EH (cell line): ENCODE measurements around the gene PDE6A.

ENCODE experiments used
- DNase-seq: peaks from one replicate; pipeline ENCODE4 v3.0.0-alpha.2; 2015; ENCODE audit warnings: low read depth

The PDE6A gene

DNA sequence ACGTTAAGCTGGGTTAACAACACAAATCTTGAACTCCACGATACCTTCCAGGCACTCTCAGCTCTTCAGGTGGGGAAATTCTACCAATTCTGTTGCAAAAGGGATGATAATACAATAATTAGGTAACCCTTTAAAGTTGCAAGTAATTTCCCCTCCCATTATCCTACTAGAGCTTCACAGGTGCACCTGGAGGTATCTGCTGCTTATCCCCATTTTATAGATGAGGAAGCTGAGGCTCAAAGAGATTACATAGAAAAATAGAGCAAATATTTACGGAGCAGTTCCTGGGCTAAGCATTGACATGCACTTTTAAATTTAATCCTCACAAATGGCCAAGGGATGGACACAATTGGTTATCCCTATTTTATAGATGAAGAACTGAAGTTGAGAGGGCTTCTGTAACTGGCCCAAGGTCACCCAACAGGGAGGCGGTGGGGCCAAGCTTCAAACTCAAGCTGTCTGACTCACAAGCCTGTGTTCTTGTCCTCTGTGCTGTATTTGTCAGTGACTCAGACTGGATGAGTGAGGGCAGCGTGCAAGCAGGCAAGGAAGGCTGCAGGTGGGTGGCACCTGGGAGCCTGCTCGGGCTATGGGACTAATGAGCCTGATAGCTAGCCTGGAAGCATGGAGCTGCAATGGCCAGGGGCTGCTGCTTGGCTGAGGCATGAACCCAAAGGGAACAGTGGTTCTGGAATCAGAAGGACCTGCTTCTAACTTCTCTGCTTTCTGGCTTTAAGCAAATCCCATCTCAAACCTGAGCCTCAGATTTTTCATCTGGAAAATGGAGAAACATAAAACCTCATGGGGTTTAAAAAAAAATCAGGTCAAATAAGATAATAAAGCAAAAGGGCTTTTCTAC, 105.5 kb downstream of the PDE6A start:
- peak; percentile 52 for DNase-seq

DNA sequence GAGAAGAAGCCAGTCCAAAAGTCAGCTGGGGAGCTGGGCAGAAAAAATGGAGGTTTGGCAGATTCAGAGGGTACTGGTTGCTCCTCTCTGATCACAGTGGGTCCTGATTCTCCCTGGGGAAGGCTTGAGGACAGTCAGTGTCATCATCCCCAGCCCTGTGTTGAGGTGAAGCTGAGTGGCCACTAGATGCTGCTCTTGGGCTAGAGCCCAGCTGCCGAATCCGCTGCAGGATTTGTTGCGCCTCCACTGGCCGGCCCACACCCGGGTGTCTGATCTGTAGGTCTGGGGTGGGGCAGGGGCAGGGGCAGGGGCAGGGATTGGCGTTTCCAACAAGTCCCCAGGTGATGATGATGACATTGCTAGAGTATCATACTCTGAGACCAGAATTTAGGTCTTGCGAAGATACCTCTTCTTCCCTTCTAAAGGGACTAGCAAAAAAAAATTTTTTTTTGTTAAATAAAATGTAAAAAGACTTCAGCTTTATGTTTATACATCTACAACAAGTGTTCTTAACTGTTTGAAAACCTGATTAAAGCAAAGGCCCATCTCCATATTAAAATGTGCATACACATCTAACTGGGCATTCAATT, 106.8 kb downstream of the PDE6A start:
- DNase-seq = peak; percentile 74

DNA sequence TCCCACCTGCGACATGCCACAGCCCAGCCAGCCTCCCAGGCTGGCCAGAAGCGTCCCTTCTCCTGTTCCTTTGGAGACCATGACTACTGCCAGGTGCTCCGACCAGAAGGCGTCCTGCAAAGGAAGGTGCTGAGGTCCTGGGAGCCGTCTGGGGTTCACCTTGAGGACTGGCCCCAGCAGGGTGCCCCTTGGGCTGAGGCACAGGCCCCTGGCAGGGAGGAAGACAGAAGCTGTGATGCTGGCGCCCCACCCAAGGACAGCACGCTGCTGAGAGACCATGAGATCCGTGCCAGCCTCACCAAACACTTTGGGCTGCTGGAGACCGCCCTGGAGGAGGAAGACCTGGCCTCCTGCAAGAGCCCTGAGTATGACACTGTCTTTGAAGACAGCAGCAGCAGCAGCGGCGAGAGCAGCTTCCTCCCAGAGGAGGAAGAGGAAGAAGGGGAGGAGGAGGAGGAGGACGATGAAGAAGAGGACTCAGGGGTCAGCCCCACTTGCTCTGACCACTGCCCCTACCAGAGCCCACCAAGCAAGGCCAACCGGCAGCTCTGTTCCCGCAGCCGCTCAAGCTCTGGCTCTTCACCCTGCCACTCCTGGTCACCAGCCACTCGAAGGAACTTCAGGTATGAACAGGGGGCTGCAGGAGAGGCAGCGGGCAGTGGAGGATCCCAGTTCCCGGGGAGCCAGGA, 108.0 kb downstream of the PDE6A start:
- no peak for DNase-seq

DNA sequence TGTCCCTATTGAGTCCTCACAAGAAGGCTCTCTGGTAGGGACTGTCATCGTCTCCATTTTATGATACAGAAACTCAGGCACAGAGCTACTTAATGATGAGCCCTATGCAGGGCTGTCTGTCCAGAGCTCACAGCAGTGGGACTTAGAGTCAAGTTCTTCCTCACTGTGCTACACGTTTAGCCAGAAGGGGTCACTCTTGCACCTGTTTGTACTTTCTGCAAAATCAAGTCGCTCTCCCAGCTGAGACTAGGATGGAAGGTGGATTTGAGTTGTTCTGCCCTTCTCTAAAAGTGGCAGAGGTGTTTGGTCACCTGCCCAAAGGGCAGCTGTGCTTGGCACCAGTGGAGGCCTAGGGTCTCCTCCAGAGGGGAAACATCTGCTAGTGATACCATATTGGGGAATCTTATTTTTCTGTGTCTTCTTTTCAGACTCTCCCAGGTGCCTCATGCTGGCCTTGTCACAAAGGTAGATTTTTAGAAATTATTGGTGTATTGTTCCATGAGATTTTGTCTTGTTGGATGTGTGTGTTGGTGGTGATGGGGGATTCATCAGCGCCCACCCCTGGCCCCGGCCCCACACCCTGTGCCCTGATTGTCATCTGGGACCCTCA, 110.2 kb downstream of the PDE6A start:
- DNase-seq = peak; percentile 80

DNA sequence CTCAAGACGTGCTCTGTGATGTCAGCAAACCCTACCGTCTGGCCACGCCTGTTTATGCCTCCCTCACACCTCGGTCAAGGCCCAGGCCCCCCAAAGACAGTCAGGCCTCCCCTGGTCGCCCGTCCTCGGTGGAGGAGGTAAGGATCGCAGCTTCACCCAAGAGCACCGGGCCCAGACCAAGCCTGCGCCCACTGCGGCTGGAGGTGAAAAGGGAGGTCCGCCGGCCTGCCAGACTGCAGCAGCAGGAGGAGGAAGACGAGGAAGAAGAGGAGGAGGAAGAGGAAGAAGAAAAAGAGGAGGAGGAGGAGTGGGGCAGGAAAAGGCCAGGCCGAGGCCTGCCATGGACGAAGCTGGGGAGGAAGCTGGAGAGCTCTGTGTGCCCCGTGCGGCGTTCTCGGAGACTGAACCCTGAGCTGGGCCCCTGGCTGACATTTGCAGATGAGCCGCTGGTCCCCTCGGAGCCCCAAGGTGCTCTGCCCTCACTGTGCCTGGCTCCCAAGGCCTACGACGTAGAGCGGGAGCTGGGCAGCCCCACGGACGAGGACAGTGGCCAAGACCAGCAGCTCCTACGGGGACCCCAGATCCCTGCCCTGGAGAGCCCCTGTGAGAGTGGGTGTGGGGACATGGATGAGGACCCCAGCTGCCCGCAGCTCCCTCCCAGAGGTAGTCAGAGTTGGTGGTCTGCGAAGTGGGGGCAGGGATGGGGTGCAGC, 111.3 kb downstream of the PDE6A start:
- no peak for DNase-seq

DNA sequence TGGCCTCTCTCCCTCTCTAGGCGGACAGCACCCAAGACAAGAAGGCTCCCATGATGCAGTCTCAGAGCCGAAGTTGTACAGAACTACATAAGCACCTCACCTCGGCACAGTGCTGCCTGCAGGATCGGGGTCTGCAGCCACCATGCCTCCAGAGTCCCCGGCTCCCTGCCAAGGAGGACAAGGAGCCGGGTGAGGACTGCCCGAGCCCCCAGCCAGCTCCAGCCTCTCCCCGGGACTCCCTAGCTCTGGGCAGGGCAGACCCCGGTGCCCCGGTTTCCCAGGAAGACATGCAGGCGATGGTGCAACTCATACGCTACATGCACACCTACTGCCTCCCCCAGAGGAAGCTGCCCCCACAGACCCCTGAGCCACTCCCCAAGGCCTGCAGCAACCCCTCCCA, 112.0 kb downstream of the PDE6A start:
- DNase-seq = no peak

DNA sequence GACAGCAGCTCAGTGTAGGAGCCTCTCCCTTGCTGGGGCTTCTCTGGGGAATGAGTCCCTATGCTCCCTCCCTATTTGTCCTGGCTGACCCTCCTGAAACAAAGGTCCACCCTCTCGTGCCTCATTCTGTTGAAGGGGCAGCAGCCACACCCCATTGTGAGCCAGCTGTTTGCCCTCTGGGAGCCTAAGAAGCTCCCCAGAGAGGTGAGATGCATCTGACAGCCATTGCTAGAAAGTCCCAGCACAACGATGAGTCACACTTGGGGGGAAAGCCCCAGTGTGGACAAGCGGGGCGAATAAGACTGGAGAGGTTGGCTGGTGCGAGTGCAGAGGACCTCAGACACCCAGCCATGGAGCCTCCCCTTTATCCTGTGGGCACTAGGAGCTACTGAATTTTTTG, 113.1 kb downstream of the PDE6A start:
- peak; percentile 27 for DNase-seq

DNA sequence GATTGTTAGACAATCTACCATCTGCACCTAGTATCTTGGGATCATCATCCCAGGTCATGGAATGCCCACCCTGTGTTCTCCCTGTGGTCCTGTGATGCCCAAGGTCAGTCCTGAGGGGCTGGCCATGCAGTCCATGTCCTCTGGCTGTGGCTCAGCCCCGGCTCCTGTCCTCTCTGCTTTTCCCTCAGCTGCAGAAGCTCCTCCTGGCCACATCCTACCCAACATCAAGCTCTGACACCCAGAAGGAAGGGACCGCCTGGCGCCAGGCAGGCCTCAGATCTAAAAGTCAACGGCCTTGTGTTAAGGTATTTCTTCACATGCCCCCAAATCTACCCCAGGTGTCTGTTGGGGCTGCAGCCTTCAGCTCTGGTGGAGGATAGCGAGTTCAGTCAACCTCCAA, 114.0 kb downstream of the PDE6A start:
- no peak for DNase-seq

DNA sequence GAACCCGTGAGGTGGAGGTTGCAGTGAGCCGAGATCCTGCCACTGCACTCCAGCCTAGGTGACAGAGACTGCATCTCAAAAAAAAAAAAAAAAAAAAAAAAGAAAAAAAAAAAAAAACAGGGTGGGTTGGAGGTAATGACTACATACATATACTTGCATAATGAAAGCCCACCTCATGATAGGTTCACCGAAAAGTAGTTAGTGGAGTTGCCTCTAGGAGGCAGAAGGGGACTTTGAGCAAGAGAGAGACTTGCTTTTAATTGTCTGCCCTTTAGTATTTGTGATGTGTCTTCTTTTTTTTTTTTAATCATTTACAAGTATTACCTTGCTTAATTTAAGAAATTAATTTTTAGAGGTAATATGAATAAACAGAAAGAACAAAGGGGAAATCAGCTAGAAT, 114.6 kb downstream of the PDE6A start:
- DNase-seq = no peak

DNA sequence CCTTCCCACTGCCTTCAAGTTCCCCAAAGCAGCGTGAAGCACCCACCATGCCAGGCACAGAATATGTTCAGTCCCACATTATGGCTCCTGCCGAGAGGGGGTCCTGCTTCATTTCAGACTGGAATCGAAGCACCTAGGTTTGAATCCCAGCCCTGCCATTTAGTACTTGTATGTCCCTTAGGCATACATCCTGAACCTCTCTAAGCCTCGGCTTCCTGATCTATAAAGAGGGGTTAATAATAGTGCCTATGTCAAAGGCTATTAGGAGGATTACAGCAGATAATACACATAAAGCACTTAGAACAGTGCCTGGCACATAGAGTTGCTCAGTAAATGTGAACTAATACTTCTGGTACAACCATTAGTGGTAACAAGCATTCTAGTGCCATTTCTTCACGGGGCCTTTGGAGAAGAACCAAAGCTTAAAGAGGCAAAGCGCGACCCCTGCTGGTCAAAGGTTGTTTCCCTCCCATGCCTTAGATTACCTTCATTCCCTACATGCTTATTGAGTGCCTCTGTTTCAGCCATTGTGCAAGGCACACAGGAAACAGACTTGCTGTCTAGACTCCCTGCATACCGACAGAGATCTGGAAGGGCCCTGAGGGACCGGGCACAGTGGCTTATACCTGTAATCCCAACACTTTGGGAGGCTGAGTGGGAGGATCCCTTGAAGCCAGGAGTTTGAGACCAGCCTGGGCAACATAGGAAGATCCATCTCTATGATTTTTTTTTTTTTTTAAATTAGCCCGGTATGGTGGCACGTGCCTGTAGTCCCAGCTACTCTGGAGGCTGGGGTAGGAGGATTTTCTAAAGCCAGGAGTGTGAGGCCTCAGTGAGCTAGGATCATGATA, 116.2 kb downstream of the PDE6A start:
- DNase-seq = peak; percentile 92

DNA sequence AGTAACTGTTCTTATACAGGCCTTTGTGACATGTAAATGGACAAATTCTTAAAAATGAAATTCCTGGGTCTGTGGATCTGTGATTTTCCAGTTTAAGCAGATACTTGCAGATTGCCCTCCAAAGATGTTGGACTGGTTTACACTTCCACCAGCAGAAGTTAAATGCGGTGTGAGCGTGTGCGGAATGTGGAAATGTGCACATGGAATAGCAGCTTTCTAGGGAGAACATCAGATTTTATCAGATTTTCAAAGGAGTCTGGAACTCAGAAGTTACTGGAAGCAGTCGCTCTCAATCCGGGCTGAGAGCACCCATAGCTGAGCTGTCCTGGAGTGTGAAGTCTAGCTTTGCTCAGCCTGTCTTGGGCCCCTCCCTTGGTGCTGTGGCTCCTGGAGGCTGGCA, 117.0 kb downstream of the PDE6A start:
- DNase-seq = no peak

DNA sequence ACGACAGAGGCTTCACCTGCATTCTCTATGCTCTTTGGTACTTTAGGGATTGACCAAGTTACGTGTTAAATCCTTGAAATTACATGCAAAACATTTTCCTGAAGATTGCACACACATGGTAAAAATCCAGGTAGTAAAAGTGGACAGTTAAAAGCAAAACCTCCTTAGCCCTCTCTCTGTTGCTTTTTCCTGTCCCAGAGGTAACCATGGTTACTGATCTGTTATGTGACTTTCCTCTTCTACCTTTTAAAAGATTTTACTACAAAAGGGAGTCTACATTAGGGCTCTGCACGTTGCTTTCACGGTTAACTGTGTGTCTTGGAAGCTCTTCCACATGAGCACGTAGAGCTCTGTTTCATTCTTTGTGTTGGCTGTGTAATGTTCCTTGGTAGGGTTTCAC, 117.5 kb downstream of the PDE6A start:
- DNase-seq = no peak

DNA sequence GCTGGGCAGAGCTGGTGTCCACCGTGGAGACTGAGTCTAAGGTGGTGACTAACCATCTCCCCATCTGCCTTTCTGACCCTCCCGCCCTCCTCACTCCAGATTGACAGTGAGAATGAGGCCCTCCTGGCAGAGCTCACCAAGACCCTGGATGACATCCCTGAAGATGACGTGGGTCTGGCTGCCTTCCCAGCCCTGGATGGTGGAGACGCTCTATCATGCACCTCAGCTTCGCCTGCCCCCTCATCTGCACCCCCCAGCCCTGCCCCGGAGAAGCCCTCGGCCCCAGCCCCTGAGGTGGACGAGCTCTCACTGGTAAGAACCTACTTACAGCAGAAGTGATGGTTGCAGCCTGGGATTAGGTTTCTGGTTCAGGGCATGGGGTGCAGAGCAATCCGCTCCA, 118.0 kb downstream of the PDE6A start:
- DNase-seq = peak; percentile 13

DNA sequence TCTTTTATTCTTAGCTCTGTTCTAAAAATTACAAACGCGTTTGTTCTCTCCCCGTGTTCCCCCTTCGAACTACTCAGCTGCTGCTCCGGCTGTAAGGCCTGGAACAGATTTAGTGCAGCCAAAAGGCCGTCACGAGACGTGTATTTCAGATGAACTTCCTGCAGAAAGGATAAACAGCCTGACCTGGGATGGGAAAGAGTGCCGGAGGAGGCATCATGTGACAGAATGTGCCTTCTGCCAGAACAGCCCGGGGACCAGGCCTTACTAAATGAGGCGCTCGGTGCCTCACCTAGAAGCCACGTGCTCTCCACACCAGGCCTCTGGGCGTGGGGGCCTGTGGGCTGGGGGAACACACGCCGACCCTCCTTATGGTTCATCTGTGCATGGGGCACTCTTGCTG, 119.7 kb downstream of the PDE6A start:
- no peak for DNase-seq

DNA sequence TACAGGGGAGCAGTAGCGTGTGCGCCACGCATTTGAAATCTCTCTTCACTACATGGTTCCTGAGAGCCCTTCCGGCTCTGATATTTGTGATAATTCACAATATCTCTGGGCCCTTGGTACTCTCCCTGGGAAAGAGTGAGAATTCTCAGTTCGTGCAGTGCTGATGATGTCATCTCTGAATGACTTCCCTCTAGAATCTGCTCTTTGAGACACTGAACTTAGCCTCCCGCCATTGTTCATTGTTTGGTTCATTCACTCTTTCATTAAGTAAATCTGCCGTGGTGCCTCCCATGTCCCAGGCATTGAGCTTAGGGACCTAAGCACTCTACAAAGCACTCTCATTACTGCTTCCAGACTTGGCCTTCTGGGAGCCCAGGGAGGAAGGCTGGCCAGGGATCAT, 120.5 kb downstream of the PDE6A start:
- DNase-seq = no peak

DNA sequence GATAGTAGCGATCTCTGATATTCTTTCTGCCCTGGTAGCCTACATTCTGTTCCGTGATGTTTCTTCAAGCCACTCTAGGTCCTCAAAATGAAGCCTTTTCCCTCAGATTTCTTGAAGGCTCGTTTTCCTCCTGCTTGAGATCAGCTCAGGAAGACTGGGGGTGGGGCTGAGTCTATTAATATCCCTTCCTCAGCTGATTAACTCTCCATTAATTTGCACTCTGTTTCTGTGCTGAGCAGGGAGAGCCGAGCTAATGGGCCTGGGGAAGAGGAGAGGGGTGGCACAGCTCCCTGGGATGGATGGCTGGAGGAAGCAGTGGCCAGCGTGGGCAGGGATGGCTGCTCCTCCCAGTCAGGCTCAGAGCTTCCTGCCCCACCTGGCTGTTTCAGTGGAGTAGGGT, 121.2 kb downstream of the PDE6A start:
- no peak for DNase-seq

DNA sequence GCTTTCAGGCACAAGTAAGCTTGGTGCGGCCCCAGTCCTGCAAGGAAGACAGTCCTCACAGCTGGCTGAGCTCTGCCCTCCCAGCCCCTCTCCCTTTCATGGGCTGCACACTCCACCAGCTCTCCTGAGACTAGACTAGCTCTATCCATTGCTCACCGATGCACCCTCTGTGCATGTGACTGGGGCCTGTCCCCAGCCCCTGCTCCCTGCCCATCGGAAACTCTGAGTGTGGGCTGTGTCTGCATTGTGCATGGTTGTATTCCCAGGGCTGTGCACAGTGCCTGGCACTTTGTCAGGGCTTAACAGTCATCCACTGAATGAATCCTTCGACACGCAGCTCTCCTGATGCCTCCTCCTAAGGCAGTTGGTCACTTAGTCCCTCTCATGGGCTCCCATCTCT, 122.3 kb downstream of the PDE6A start:
- DNase-seq = no peak

DNA sequence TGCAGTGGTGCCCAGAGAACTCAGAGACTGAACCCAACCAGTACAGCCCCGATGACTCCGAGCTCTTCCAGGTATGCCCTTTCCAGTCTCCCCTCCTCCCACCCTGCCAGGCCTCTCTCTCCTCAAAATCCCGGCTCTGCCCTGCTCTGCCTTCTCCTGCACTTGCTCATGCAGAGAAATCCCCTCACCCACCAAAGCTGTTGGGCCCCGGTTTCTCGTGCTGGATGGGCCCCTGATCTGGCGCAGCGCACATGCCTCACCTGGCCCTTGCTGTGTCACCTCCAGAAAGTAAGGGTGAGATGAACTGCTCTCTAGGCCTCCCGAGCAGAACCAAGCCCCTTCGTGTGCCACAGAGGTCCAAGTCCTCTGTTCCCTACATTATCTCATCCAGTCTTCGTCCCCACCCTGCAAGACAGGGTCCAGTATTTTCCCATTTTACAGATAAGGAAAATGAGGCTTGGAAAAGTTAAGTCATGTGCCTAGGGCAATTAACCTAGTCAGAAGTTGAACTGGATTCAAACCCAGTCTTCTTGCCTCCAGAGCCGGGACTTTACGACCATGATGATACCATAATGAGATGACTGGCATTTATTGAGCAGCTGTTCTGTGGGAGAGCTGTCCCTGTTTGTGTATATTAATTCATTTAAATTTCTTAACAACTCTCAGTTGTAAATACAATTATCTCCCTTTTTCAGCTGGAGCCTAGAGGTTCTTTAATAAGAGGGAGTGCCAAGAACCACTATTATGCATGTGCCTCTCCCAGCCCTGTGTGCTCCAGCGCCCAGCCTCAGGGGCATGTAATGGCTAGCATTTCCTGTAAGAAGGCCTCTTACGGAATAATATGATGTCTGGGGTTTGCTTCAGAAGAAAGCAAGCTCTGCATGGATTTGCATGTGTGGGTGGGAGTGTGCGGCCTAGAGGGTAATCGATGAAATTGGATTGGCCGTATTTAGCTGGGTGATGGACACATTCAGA, 123.8 kb downstream of the PDE6A start:
- DNase-seq = peak; percentile 9

DNA sequence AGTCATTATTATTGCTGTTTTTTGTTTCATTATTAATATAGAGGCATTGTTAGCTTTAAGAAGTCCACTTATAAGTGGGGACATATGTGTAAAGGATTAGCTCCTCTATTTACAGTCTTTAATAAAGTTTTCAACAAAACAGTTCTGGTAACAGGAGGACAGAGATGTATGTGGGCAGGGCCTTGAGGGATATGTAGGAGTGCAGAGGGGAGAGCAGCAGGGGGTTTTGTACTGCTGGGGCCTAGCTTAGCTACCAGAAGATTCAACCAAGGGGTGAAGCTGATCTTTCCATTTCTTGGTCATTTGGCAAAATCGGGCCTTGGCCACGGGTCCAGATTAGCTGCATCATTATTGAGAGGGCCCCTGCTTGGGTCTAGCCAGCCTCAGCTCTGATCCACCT, 124.6 kb downstream of the PDE6A start:
- DNase-seq = no peak

DNA sequence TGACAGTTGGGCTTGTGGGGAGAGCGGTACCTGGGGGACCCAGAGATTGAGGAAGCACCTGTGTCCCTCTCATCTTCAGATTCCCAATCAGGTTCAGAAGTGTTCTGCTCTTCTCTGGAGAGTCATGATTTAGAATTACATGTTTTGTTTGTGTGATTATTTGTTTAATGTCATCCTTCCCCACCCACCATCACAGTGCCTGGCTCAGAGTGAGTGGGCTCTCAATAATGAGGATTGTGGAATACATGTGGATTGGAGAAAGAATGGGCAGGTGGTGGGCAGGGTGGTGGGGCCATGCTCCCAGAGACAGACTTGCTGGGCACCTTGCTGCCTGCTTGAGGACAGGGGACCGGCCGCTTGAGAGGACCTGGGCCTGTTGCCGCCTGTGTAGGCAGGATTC, 126.5 kb downstream of the PDE6A start:
- DNase-seq = no peak
